SK-N-SH treated with all-trans-retinoic acid at 6 μM for 48 hours (cell line): ENCODE data around the gene HELZ2.

Source experiments
- ATAC-seq: fragments of 200-7000 bp; cut with Tn5 transposase; 3 replicates; pipeline ENCODE4 v1.9.1; 2020; ENCODE audit warnings: mild to moderate bottlenecking, moderate library complexity
- GLIS3 ChIP-seq: fragments of 250-450 bp; sonication (Bioruptor Pico); IDR thresholded peaks from 2 replicates; pipeline ENCODE4 v1.5.0; 2020; ENCODE audit warnings: mild to moderate bottlenecking, moderate library complexity
- ISL1 ChIP-seq: fragments of 250-450 bp; sonication (Bioruptor Pico); IDR thresholded peaks from 2 replicates; pipeline ENCODE4 v2.1.2; 2022; ENCODE audit warnings: mild to moderate bottlenecking, moderate library complexity
- OSR1 ChIP-seq: fragments of 250-450 bp; sonication (Bioruptor Pico); IDR thresholded peaks from 2 replicates; pipeline ENCODE4 v1.8.0; 2022; ENCODE audit warnings: moderate library complexity, mild to moderate bottlenecking, inconsistent platforms
- SNAI2 ChIP-seq: fragments of 250-450 bp; sonication (Bioruptor Pico); IDR thresholded peaks from 2 replicates; pipeline ENCODE4 v1.5.0; 2020; ENCODE audit warnings: mild to moderate bottlenecking, moderate library complexity
- TCF4 ChIP-seq: fragments of 250-450 bp; sonication (Bioruptor Pico); IDR thresholded peaks from 2 replicates; pipeline ENCODE4 v1.8.0; 2021; ENCODE audit warnings: mild to moderate bottlenecking, moderate library complexity, borderline replicate concordance
- TOX ChIP-seq: fragments of 250-450 bp; sonication (Bioruptor Pico); IDR thresholded peaks from 2 replicates; pipeline ENCODE4 v1.8.0; 2021; ENCODE audit warnings: mild to moderate bottlenecking, moderate library complexity, borderline replicate concordance
- ZFP30 ChIP-seq: fragments of 450-650 bp; formaldehyde crosslinking; IDR thresholded peaks from 2 replicates; pipeline ENCODE4 v1.5.0; 2022; ENCODE audit warnings: mild to moderate bottlenecking, moderate library complexity
- ZNF565 ChIP-seq: fragments of 450-650 bp; formaldehyde crosslinking; conservative IDR thresholded peaks from 2 replicates; pipeline ENCODE4 v1.5.0; 2020; ENCODE audit warnings: low read depth, mild to moderate bottlenecking, moderate library complexity
- ZNF8 ChIP-seq: fragments of 450-650 bp; formaldehyde crosslinking; IDR thresholded peaks from 2 replicates; pipeline ENCODE4 v1.5.0; 2020; ENCODE audit warnings: mild to moderate bottlenecking, moderate library complexity
- TF ChIP-seq, protein P1 (sequence below): fragments of 250-450 bp; sonication (Bioruptor Pico); IDR thresholded peaks from 2 replicates; pipeline ENCODE4 v1.8.0; 2020; ENCODE audit warnings: mild to moderate bottlenecking, moderate library complexity, borderline replicate concordance
- TF ChIP-seq, protein P2 (sequence below): fragments of 250-450 bp; sonication (Bioruptor Pico); IDR thresholded peaks from 2 replicates; pipeline ENCODE4 v1.5.1; 2020; ENCODE audit warnings: low read depth, mild to moderate bottlenecking, moderate library complexity
- TF ChIP-seq, protein P3 (sequence below): fragments of 250-450 bp; sonication (Bioruptor Pico); IDR thresholded peaks from 2 replicates; pipeline ENCODE4 v1.8.0; 2021; ENCODE audit warnings: low read depth, mild to moderate bottlenecking, moderate library complexity, borderline replicate concordance
- TF ChIP-seq, protein P4 (sequence below): fragments of 250-450 bp; sonication (Bioruptor Pico); IDR thresholded peaks from 2 replicates; pipeline ENCODE4 v1.5.0; 2020; ENCODE audit warnings: mild to moderate bottlenecking, moderate library complexity
- TF ChIP-seq, protein P5 (sequence below): fragments of 250-450 bp; sonication (Bioruptor Pico); IDR thresholded peaks from 2 replicates; pipeline ENCODE4 v1.5.1; 2021; ENCODE audit warnings: mild to moderate bottlenecking, moderate library complexity

HELZ2 gene

DNA sequence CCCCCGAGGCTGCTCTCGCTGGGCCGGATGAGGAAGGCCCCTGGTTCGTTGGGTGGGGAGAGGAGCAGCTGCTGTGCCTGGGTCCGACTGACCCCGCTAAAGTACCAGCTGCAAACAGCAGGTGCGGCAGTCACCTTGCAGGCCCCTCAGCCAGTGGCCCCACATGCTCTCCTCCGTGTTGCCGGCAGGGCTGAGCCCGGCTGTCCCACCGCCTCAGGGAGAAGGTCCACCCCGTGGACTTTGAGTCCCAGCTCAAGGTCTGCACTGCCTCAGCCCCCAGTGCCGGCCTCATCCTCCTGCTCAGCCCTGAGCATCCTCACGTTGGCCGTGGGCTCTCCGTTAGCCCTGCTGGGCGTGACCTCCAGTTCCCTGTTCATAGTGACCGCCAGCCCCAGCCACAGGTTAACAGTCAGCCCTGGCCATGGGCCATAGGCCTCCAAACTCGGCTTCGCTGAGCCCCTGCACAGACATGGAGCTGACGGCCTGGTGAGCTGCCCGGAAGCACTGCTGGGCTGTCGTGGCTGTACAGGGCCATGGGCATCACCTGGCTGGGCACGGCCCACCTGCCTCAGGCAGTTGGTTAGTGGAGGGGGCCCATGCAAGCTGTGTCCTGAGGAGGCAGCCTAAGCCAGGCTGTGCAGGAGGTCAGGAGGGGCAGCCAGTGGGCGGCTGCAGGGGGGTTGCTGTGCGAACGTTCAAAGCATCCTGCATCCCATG, 29.6 kb downstream of the HELZ2 start:
- ATAC-seq = no peak

DNA sequence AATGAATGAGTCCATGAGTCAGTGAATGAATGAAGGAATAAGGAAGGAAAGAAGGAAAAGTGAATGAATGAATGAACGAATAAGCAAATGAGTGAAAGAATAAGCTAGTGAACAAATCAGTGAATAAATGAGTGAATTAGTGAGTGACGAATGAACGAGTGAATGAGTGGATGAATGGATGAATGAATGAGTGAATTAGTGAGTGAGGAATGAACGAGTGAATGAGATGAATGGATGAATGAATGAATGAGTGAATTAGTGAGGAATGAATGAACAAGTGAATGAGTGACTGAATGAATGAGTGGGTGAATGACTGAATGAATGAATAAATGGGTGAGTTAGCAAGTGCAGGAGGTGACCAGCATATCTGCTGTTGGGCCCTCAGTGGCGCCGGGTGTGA, 30.3 kb downstream of the HELZ2 start:
- no peak for ATAC-seq
- TF ChIP-seq, protein P1, sequence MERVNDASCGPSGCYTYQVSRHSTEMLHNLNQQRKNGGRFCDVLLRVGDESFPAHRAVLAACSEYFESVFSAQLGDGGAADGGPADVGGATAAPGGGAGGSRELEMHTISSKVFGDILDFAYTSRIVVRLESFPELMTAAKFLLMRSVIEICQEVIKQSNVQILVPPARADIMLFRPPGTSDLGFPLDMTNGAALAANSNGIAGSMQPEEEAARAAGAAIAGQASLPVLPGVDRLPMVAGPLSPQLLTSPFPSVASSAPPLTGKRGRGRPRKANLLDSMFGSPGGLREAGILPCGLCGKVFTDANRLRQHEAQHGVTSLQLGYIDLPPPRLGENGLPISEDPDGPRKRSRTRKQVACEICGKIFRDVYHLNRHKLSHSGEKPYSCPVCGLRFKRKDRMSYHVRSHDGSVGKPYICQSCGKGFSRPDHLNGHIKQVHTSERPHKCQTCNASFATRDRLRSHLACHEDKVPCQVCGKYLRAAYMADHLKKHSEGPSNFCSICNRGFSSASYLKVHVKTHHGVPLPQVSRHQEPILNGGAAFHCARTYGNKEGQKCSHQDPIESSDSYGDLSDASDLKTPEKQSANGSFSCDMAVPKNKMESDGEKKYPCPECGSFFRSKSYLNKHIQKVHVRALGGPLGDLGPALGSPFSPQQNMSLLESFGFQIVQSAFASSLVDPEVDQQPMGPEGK (CRISPR knock-in tag) = no peak
- TF ChIP-seq OSR1 (no peak), ZNF8 (CRISPR knock-in tag) (no peak), TCF4 (CRISPR knock-in tag) (no peak), ISL1 (CRISPR knock-in tag) (no peak), ZFP30 (CRISPR knock-in tag) (no peak), GLIS3 (no peak)
- TF ChIP-seq, protein P2, sequence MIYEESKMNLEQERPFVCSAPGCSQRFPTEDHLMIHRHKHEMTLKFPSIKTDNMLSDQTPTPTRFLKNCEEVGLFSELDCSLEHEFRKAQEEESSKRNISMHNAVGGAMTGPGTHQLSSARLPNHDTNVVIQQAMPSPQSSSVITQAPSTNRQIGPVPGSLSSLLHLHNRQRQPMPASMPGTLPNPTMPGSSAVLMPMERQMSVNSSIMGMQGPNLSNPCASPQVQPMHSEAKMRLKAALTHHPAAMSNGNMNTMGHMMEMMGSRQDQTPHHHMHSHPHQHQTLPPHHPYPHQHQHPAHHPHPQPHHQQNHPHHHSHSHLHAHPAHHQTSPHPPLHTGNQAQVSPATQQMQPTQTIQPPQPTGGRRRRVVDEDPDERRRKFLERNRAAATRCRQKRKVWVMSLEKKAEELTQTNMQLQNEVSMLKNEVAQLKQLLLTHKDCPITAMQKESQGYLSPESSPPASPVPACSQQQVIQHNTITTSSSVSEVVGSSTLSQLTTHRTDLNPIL = no peak
- TF ChIP-seq, protein P3, sequence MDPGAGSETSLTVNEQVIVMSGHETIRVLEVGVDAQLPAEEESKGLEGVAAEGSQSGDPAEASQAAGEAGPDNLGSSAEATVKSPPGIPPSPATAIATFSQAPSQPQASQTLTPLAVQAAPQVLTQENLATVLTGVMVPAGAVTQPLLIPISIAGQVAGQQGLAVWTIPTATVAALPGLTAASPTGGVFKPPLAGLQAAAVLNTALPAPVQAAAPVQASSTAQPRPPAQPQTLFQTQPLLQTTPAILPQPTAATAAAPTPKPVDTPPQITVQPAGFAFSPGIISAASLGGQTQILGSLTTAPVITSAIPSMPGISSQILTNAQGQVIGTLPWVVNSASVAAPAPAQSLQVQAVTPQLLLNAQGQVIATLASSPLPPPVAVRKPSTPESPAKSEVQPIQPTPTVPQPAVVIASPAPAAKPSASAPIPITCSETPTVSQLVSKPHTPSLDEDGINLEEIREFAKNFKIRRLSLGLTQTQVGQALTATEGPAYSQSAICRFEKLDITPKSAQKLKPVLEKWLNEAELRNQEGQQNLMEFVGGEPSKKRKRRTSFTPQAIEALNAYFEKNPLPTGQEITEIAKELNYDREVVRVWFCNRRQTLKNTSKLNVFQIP = no peak
- TF ChIP-seq, protein P4, sequence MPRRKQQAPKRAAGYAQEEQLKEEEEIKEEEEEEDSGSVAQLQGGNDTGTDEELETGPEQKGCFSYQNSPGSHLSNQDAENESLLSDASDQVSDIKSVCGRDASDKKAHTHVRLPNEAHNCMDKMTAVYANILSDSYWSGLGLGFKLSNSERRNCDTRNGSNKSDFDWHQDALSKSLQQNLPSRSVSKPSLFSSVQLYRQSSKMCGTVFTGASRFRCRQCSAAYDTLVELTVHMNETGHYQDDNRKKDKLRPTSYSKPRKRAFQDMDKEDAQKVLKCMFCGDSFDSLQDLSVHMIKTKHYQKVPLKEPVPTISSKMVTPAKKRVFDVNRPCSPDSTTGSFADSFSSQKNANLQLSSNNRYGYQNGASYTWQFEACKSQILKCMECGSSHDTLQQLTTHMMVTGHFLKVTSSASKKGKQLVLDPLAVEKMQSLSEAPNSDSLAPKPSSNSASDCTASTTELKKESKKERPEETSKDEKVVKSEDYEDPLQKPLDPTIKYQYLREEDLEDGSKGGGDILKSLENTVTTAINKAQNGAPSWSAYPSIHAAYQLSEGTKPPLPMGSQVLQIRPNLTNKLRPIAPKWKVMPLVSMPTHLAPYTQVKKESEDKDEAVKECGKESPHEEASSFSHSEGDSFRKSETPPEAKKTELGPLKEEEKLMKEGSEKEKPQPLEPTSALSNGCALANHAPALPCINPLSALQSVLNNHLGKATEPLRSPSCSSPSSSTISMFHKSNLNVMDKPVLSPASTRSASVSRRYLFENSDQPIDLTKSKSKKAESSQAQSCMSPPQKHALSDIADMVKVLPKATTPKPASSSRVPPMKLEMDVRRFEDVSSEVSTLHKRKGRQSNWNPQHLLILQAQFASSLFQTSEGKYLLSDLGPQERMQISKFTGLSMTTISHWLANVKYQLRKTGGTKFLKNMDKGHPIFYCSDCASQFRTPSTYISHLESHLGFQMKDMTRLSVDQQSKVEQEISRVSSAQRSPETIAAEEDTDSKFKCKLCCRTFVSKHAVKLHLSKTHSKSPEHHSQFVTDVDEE = no peak

More for the DNA sequence above, 29.6 kb downstream of the HELZ2 start:
- TF ChIP-seq TOX = no peak
- TF ChIP-seq SNAI2 (CRISPR knock-in tag) = no peak
- TF ChIP-seq, protein P4 = no peak
- TF ChIP-seq ZFP30 (CRISPR knock-in tag) = no peak
- no peak for TF ChIP-seq ZNF565 (CRISPR knock-in tag)
- TF ChIP-seq, protein P2 = no peak
- TF ChIP-seq, protein P1 (CRISPR knock-in tag) = no peak
- no peak for TF ChIP-seq TCF4 (CRISPR knock-in tag)
- TF ChIP-seq, protein P5, sequence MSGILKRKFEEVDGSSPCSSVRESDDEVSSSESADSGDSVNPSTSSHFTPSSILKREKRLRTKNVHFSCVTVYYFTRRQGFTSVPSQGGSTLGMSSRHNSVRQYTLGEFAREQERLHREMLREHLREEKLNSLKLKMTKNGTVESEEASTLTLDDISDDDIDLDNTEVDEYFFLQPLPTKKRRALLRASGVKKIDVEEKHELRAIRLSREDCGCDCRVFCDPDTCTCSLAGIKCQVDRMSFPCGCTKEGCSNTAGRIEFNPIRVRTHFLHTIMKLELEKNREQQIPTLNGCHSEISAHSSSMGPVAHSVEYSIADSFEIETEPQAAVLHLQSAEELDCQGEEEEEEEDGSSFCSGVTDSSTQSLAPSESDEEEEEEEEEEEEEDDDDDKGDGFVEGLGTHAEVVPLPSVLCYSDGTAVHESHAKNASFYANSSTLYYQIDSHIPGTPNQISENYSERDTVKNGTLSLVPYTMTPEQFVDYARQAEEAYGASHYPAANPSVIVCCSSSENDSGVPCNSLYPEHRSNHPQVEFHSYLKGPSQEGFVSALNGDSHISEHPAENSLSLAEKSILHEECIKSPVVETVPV (CRISPR knock-in tag) = no peak
